Skin of body (tissue), 2 donors: ENCODE measurements around the gene NID1. TPM values are rescaled to one million over a fixed set of nuclear protein-coding genes. Genes with fewer than 3 reads are reported as not detected.

ENCODE experiments used
- DNase-seq: peaks from one replicate; lab custom pipeline; 2025; lab: John Stamatoyannopoulos, UW
- total RNA-seq: library from RNA; depleted of rRNA; stranded (reverse); fragments of >200 nt; gene quantifications from one replicate; pipeline ENCODE4 v1.2.3, GENCODE V29; 2014

NID1 gene
- total RNA-seq, 1 donor from 2014 or later, result 85.2 TPM

GRCh38 chr1:236066828-236067386 lies 2.0 kb upstream of the NID1 start:
- no peak for DNase-seq

- DNase-seq, result no peak
Observed at GRCh38 chr1:236066054-236066453, 1.2 kb upstream of the NID1 start.

DNA sequence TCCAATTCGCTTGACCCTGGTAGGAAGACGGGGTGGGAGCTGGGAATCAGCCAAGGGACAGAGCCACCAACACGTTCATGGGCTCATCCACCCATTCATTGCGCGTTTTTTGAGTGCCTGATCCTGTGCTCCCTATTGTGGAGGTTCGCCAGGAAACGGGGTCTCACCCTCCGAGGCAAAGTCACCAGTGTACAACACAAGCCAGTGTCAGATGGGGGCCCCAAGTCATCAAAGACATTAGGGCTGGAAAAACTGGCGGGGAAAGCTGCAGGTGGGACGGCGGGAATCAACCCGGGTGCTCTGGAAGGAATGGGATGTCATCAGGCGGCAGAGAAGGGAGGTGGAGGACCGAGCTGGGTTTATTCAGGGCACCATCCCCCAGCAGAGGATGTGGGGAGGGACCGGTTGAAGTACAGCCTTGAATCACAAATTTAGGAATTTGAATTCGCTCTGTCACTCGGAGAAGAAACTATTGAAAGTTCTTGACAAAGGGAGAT lies 667 bp upstream of the NID1 start:
- DNase-seq, result no peak

DNA sequence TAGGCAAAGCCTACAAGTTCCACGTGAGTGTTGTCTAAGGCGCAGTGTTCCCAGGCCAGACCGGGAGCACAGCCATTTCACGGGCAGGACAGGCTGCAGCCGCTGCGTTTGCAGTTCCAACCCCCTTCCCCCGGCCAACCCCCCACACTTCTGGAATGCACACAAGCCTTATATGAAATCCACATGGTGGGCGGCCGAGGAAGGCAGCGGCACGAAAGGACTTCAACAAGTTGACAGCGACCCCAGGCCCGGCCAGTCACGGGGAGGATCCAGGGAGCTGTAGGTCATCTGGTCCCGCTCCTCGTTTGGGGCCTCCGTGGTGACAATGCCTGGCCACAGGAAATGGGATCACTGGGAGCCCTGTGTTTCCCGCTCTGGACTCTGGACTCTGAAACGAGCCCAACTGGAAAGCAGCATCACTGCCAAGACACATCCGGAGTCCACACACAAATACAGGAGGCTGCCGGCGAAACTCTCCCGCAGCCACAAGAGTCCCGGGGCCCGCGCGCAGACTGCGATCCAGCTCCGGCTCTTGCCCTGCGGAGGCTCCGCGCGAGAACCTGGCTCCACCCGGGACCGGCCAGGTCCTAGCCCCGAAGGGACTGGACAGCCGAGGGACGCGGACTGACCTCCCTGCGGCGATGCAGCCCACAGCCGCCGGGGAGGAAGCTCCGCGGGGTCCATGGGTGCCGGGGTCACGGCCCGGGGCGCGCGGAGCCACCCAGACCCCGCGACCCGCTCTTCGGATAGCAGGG lies 794 bp downstream of the NID1 start:
- DNase-seq, result peak; percentile 88

DNA sequence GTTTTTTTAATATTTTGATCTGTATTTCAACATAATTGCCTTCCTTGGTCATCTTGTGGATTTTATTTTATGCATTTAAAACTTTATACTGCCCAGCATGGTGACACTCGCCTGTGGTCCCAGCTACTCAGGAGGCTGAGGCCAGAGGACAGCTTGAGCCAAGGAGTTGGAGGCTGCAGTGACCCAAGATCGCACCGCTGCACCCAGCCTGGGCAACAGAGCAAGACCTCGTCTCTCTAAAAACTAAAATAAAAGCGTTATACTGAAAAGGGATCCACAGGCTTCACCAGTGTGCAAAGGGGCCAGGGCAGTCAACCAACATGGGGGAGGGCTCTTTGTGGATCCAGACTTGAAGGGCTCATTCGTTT lies 1.4 kb downstream of the NID1 start:
- no peak for DNase-seq

DNA sequence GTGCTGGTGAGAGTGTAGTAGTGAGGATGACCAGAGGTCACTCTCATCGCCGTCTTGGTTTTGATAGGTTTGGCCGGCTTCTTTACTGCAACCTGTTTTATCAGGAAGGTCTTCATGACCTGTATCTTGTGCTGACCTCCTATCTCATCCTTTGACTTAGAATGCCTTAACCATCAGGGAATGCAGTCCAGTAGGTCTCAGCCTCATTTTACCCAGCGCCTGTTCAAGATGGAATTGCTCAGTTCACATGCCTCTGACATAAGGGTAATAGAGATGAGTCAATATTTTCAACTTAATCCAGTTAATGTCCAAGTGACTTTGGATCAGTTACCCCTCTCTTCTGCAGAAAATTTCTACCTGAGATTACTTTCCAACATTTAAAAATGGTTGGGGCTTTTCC lies 4.6 kb downstream of the NID1 start:
- DNase-seq, result no peak

DNA sequence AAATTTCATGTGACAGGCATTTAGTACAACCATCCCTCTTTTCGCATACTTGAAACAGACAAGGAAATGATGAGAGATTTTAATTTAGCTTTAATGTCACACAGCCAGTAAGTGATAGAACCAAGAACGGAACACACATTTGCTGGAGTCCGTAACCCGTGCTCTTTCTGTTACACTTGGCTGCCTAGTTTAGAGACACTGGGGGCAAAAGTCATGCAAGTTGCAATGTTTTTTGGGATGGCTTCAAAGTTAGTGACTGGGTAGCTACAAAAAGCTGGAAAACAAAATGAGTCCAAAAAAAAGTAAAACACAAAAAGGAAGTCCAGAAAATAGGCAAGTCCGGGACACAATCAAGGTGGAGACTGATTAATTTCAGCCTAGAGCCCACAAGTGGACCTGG lies 5.9 kb downstream of the NID1 start:
- DNase-seq, result no peak

DNA sequence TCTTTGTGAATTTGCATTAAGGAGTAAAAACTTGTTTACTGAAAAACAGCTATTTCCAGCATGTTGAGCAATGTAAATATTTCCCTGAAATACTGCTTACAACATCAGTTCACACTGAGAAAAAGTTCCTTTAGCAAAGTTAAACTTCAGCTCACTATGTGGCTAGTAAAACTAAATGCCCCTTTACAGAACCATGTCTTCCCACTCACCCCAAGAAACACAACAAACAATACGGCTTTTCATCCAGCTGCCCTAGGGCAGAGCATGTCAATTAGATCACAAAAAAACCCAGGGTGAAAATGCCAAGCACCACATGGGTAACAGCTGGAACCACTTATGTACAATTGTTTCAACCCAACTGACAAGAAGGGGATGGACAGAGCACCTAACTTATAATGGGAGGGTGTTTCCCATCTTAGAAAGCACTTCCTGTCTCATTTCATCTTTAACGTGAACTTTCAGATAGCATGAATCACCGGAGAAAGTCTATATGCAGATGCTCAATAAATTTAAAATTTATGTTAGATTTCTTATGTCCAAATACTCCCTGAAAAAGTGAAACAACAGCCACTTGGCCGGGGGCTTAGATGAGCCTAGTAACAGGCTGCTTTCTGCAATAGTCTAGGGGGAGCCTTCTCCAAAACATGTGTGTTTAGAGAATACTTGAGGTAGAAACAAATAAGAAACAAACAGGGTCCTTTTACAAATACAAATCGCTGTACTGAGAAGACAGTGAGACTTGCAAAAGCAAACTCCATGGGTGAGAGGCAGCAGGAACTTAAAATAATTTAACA lies 6.6 kb downstream of the NID1 start:
- DNase-seq, result peak; percentile 48

GRCh38 chr1:236057546-236057945 lies 7.3 kb downstream of the NID1 start:
- no peak for DNase-seq

DNA sequence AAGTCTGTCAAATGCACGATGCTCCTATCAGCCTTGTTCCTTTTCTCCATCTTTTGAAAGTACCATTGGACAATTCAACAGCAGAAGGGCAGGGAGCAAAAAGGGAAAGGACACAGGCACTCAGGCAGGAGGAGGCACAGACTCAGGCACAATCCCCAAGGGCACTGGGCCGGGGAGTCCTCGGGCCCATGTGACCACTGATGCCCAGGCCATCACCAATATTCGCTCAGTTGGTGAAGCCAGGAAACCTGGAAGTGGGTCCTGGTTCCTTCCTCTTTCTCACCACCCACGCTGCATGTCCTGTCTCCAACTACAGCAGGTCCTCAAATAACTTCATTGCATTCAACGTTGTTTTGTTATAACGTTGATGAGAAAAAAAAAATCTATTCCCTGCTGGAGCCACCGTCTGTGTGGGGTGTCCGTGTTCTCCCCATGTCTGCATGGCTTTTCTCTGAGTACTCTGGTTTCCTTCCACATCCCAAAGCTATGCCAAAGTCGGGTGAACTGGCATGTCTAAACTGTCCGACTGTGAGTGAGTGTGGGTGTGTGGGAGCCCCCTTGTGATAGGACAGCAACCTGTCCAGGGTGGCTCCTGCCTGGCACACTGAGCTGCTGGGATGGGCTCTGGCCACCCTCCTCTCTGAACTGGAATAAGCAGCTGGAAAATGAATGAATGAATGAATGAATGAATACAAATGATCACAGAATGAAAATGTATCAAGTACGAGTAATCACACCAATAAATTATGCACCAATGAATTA lies 12.5 kb downstream of the NID1 start:
- DNase-seq, result no peak

DNA sequence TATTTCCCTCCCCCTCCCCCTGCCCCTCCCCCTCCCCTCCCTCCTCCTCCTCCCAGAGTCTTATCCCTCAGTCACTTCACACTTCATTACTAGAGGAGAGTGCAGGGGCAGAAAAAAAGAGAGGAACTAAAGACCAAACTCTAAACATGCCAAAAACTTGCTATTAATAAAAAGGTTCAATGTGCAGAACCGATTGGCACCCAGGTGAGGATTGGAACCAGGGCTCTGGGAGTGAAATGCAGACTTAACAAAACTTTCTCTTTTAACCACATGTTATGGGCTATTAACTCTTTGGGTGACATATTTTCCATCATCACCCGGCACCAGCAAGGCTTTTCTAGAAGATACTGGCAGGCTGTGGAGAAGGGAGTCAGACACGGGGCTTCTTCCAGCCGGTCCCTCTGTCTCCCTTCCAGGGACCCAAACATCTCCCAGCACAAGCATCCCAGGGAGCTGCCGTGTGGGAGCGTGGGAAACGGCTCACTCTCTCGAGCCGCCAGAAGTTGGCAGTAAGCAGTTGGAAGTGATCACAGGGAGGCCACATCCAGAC lies 13.6 kb downstream of the NID1 start:
- DNase-seq, result no peak

- no peak for DNase-seq
Observed at GRCh38 chr1:236045771-236046170, 19.1 kb downstream of the NID1 start.

GRCh38 chr1:236044341-236044740 lies 20.5 kb downstream of the NID1 start:
- DNase-seq, result no peak

GRCh38 chr1:236041631-236042618 lies 23.0 kb downstream of the NID1 start:
- no peak for DNase-seq

DNA sequence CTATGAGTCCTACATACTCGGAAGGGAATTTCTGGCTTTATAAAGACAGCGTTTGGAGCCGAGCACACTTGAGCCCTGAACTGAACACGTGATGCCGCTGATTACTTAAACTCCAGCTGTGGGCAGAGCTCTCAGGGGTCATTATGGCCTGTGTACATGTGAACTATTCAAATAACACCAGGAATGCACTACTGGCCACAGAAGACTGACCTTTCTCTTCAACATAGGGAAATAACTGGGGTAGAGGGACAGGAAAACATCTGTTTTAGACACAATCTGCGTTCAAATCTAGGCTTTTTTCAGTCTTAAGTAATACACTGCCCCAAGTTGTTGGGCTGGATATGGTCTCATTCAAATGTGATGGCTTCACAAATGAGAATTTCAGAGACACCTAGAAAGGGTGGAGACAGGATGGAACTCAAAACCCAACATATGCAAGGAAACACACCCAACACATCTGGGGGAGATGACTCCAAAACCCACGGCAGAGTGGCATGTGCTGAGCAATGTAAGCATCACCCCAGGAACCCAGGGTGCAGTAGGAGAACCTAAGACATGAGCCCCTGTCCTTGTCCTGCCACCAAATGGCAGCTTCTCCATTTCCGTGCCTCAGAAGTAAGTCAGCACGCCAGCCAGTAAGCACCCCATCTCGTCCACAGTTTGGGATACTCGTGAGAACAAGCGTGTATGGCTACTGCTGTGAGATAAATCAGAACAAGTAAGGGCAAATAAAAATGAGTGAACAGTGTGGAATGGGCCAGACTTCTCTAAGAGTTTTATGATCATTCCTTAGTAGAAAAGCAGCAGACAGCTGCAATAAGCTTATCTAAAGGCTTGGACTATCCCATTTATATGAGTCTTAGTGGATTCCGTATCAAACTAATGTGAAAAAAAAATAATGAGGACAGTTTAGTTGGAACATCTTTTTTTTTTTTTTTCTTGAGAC lies 24.9 kb downstream of the NID1 start:
- no peak for DNase-seq

GRCh38 chr1:236038034-236038433 lies 26.9 kb downstream of the NID1 start:
- no peak for DNase-seq

GRCh38 chr1:236035681-236036101 lies 29.2 kb downstream of the NID1 start:
- no peak for DNase-seq

DNA sequence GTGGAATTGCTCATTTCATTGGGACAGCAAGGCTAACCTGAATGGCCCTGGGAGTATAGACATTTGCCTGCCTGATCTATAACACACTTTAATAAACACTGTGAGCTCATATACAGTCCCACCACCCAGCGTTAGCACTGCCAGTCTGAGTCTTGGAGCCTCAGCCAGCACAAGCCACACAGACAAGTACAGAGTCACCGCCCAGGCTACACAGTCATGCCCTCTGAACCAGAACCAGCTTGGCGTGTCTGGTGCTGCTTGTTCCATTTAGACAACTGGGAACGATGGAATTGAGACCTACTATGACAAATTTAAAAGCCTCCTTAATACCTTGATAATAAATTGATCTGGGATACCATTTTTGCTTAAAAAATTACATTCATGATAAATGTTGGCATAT lies 31.6 kb downstream of the NID1 start:
- no peak for DNase-seq

DNA sequence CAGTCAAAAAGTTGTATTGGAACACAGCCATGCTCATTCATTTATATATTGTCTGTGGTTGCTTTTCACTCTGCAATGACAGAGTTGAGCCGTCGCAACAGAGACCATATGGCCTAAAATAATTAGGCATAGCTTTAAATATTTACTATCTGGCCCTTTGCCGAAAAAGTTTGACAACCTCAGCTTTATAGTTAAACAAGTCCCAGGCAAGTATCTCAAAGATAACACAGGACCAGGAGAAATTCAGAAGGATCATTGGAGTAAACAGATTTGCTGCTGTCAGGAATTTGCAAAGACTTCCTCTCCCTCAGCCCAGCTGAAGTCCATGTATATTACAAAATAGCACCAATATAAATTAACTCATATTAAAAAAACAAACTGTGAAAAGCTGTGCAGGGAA lies 34.4 kb downstream of the NID1 start:
- DNase-seq, result no peak
